GM18907 (cell line): Measurements from ENCODE around the gene PROCA1.

ENCODE experiments used
- ATAC-seq: cut with Tn5 transposase; IDR thresholded peaks from one replicate; pipeline ENCODE4 v1.9.1; 2021; ENCODE audit warnings: mild to moderate bottlenecking, moderate library complexity; ENCODE audit not compliant: unreplicated experiment

The PROCA1 gene, protein sequence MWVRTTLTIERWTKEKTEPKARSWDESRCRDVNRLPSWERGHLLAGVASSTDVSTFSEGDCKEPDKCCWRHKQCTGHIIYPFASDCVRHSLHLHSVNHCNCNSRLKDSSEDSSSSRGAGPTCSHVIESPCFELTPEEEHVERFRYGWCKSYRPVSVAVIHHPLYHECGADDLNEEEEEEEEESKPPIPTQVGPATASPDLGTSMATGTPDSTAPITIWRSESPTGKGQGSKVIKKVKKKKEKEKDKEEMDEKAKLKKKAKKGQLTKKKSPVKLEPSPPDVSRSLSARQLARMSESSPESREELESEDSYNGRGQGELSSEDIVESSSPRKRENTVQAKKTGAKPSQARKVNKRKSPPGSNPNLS

DNA sequence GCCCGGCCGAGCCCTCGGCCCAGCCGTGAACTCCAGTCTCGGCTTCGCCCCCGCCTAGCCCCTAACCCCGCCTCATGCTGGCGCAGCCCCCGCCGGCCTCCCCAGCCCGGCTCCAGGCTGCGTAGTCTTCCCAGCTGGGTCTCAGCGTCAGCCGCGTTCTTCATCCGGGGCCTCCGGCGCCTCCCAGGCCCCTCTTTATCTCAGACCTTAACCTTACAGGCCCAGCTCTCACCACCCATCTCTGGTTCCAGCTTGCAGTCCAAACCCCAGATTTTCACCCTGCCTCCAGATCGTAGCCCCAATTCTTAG is at the start of gene PROCA1:
TSS of gene PROCA1 (minus strand) at position 166 of the 309 bp plus-strand sequence. CDS start 228 bp downstream, outside the sequence.
- peak; percentile 30 for ATAC-seq

DNA sequence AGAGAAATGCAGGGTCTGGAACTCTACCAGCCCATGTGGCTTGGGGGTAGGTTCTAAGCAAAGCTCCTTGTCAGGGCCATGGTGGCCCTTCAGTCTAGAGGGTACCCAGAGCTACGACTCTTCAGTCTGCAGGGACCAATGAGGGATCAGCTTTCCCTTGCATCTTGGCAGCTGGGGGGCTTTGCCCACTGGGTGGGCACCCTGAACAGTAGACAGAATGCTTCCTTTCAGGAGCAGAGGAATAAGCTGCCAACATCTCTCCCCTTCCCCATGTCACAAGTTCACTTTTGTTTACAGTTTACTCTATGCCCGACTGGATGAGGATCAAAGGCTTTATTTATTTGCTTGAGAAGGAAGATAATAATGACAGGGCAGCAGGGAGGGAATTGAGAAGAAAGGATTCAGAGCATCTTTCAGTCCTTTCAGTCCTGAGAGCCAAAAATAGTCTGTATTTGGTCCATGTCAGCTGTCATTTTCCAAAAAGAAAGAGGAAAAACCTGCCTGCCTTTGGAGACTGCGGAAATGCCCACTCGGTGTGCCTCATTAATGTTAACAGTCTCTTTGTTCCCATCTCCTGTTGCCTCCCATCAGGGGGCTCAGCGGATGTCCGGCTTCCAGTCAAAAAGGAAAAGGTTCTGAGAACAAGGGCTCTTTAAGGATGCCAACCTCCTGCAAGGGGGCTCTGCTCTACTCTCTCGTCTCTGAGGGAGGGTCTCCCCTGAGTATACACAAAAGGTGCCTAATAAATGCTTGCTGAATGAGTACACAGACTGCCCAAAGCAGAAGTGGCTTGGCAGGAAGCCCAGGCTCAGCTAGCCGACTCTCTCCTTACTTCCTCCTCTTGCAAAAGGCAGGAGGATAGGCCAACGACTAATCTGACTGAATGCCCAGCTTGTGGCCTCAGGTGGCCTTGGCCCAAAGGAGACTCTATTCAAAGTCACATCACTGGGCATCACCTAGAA is 49.2 kb upstream of the PROCA1 start:
- no peak for ATAC-seq

DNA sequence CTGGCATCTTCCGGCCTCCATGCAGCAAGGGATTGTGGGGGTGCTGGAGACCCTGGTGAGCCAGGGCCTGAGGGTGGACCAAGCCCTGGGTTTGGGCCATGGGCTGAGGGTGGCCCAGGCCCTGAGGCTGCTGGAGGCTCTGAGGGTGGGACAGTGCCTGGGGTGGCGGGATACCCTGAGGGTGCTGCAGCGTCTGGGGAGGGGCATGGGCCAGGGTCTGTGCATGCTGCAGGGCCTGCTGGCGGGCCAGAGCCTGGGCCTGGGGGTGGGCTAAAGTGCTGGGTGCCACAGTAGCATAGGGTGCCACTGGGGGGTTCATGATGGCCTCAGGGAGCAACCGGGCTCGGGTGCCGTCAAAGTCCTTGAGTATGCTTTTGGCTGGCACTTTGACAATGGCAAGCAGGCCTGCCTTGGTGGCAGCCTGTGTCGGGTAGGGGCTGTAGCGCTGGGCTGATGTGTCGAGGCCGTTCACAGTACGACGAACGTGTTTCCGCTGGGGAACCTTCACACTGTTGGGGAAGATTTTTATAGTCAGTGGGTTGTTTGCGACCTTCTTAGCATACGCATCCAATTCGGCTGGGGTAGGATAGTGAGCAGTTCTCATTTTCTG is 47.7 kb upstream of the PROCA1 start:
- no peak for ATAC-seq

DNA sequence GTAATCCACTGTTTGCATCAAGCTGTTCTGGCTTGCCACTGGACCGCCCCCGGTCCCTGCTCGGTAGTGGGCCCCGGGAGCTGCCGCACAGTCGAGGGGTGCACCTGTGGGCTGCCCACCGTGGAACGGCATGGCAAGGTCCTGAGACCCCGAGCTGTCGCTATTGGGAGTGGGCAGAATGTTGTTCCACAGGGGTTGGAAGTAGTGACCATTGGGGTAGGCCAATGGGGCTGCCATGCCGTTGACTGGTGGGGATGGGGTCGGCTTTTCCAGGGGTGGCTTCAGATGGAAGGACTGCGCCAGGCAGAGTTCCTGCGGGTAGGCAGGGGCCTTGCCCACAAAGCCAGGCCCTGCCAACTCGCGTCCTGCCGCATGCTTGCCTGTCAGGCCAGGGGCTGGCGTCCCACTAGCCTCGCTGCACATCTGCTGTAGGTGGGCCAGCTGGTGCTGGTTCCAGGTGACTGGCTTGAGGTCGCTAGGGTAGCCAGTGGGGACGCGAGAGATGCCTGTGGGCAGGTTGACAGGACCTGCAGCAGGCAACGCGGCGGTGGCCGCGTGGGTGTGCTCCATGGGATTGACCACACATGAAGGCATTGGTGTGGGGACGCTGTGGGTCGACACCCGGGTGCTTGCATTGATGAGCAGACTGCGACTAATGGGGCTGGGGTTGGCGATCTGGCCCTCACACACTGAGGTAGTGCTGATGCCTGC is 46.9 kb upstream of the PROCA1 start:
- ATAC-seq, result no peak

DNA sequence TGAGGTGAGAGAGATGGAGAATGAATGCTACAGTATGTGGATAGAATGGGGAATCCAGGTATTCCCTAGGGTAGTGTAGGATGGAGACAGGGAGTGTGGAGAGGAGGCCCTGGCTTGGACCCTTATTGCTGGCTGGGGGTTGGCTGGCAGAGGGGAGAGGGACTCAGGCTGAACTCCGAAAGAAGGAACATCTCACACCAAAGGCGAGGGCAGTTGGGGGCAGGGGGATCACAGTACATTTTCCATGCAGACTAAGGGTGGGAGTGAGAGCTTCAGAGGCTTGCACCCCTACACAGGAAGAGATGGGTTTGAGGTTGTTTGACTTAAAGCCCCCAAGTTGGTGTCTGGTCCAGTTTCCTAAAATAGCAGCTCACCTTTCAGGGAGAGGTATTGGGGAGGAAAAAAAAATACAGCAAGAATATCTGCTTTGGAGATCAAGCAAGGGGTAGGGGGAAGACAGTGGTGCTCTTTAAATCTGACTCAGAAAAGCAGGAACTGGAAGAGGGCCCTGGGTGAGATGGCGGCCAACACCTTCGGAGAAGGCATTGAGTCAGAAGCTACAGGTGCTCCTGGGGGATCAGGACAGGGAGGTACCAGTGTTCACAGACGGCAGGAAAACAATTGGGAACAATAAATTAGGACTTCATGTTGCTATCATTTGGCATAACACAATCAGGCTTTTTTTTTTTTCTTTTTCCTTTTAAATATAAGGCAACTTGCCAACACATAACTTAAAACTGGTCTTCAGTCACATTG is 44.5 kb upstream of the PROCA1 start:
- no peak for ATAC-seq

DNA sequence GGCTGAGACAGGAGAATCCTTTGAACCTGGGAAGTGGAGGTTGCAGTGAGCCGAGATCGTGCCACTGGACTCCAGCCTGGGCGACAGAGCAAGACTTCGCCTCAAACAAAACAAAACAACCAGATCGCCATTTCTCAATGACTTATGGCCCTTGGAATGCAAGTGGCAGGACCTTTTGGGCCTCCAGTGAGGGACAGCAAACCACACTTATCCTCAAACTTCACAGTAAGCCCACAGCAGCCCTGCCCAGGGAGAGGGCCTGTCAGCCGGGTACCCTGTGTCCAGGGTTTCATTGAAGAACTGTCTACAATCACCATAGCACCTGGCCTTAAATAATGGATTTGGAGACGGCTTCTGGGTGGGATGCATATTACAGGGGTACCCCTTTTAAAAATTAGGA is 43.8 kb upstream of the PROCA1 start:
- no peak for ATAC-seq

DNA sequence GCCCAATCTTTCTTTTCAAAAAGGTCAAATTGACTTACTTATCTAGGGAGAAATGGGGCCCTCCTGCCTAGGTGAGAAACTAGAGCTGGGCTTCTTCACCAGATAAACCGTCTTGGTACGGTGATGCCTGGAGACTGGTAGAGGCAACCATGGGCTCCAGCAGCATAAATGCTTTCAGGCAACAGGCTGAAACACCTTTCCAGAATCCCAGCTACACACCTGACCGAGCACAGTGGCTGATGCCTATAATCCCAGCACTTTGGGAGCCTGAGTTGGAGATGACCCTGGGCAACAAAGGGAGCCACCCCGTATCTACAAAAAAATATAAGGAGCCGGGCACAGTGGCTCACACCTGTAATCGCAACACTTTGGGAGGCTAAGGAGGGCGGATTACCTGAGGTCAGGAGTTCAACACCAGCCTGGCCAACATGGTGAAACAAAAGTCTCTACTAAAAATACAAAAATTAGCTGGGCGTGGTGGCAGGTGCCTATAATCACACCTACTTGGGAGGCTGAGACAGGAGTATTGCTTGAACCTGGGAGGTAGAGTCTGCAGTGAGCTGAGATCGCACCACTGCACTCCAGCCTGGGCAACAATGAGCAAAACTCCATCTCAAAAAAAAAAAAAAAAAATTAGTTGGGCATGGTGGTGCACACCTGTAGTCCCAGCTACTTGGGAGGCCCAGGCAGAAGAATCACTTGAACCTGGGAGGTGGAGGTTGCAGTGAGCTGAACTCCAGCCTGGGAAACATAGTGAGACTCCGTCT is 40.1 kb upstream of the PROCA1 start:
- ATAC-seq, result no peak

- ATAC-seq, result peak; percentile 67
These were observed 38.7 kb upstream of the PROCA1 start for GRCh38 chr17:28750178-28751047.

DNA sequence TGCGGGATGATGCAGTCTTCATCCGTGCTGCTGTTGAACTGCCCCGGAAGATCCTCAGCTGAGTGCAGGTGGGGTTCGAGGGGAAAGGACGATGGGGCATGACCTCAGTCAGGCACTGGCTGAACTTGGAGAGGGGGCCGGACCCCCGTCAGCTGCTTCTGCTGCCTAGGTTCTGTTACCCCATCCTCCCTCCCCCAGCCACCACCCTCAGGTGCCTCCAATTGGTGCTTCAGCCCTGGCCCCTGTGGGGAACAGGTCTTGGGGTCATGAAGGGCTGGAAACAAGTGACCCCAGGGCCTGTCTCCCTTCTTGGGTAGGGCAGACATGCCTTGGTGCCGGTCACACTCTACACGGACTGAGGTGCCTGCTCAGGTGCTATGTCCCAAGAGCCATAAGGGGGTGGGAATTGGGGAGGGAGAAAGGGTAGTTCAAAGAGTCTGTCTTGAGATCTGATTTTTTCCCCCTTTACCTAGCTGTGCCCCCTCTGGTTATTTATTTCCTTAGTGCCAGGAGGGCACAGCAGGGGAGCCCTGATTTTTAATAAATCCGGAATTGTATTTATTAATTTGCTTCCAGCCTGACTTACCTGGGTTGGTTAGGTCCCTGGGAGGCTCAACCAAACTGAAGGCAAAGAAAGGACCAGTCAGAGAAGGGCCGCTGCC is 38.0 kb upstream of the PROCA1 start:
- ATAC-seq, result no peak

GRCh38 chr17:28748852-28749515 is 37.3 kb upstream of the PROCA1 start:
- no peak for ATAC-seq

- no peak for ATAC-seq
These were observed 36.4 kb upstream of the PROCA1 start for GRCh38 chr17:28747801-28748750.

DNA sequence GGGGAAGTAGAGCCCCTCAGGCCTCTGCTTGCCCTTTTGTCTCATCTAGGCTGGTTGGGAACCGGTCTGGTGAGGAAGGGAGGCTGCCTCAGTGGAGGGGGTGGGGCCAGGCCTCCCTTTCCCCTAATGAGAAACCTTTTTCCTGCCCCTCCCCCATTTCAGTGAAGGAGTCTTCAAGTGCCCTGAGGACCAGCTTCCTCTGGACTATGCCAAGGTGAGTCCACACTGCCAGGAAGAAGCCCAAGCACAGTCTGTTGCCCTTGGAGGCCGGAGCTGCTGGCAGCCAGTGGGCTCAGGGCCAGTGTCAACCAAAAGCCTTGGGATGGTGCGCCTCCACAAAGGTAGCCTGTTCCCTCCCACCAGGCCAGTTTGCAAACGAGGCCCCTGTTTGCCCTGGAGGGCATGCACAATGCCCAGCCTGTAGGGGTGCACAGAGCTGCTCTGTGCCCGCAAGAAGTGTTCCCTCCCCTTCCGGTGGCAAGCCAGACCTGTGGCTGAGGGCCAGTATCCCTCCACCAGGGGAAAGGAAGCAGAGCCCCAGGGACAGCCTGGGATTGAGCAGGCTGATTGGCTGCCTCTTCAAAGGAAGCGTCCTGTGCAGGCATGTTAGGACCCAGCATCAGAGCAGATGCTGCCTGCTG is 35.5 kb upstream of the PROCA1 start:
- ATAC-seq, result no peak

DNA sequence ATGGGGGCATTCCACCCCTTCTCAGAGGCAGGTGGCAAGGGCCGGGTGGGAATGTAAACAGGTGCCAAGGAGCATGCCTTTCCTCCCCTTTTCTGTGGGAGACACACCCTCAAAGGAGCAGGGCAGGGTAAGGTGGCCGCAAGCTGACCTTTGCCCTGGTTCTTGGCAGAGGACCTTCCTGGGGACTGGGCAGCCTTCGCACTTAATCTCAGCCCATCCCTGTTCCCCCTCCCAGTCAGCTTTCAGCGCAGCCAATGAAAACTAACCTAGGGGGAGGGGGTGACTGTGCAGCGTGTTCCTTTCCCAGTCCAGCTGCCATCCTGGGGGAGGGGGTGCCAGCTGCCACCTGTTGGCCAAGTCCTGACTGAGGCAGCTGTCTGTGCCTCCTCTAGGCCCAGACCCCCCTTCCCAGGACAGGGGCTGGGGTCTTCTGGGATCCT is 34.9 kb upstream of the PROCA1 start:
- ATAC-seq, result no peak

GRCh38 chr17:28745786-28746411 is 34.2 kb upstream of the PROCA1 start:
- no peak for ATAC-seq
